ENCODE measurements around the gene USH2A.

DNA sequence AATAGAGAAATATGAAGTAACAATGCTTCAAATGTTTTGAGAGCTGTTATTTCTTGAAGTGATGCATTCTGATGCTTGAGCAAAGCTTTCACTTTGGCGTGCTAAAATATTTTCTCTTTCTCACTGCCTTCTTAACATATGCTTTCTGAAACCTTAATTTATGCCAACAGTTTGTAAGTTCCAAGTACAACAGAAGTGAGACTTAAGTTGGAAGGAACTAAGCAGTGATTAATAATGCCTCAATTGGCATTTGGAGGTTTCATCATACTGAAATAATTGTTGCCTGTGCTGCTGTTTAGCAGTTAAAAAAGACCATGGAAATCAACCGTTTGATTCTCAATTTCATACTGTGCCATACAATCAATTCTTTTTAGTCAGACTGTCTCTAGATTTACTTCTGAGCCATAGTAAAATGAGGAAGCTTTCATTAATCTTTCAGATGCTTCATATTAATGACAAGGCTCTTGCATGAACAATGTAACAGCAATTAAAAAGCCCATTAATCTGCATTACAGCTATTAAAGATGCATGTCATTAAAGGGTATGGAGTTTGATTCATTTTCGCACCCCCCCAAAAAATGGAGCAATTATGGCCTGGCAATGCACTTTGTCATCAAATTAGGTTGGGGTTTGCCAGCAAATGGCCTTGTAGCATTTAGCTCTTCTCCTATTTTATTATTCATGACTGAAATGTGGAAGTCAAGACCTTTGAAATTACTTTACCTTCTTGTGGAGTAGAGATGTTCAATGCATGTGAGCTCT is 375.3 kb downstream of the USH2A start:
- TF ChIP-seq, protein P1, sequence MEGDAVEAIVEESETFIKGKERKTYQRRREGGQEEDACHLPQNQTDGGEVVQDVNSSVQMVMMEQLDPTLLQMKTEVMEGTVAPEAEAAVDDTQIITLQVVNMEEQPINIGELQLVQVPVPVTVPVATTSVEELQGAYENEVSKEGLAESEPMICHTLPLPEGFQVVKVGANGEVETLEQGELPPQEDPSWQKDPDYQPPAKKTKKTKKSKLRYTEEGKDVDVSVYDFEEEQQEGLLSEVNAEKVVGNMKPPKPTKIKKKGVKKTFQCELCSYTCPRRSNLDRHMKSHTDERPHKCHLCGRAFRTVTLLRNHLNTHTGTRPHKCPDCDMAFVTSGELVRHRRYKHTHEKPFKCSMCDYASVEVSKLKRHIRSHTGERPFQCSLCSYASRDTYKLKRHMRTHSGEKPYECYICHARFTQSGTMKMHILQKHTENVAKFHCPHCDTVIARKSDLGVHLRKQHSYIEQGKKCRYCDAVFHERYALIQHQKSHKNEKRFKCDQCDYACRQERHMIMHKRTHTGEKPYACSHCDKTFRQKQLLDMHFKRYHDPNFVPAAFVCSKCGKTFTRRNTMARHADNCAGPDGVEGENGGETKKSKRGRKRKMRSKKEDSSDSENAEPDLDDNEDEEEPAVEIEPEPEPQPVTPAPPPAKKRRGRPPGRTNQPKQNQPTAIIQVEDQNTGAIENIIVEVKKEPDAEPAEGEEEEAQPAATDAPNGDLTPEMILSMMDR (IDR thresholded peaks at IDR 0.05; ENCODE audit: poor library complexity, severe bottlenecking): no peak
- TF ChIP-seq MXI1 (conservative IDR thresholded peaks at IDR 0.05; ENCODE audit: poor library complexity, severe bottlenecking): no peak
- TF ChIP-seq, protein P2, sequence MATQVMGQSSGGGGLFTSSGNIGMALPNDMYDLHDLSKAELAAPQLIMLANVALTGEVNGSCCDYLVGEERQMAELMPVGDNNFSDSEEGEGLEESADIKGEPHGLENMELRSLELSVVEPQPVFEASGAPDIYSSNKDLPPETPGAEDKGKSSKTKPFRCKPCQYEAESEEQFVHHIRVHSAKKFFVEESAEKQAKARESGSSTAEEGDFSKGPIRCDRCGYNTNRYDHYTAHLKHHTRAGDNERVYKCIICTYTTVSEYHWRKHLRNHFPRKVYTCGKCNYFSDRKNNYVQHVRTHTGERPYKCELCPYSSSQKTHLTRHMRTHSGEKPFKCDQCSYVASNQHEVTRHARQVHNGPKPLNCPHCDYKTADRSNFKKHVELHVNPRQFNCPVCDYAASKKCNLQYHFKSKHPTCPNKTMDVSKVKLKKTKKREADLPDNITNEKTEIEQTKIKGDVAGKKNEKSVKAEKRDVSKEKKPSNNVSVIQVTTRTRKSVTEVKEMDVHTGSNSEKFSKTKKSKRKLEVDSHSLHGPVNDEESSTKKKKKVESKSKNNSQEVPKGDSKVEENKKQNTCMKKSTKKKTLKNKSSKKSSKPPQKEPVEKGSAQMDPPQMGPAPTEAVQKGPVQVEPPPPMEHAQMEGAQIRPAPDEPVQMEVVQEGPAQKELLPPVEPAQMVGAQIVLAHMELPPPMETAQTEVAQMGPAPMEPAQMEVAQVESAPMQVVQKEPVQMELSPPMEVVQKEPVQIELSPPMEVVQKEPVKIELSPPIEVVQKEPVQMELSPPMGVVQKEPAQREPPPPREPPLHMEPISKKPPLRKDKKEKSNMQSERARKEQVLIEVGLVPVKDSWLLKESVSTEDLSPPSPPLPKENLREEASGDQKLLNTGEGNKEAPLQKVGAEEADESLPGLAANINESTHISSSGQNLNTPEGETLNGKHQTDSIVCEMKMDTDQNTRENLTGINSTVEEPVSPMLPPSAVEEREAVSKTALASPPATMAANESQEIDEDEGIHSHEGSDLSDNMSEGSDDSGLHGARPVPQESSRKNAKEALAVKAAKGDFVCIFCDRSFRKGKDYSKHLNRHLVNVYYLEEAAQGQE (IDR thresholded peaks at IDR 0.05; ENCODE audit: borderline replicate concordance): no peak
- TF ChIP-seq EP300 (conservative IDR thresholded peaks at IDR 0.05; ENCODE audit: poor library complexity, severe bottlenecking): no peak
- TF ChIP-seq RAD21 (conservative IDR thresholded peaks at IDR 0.05): no peak
- TF ChIP-seq TAF1 (IDR thresholded peaks at IDR 0.05; ENCODE audit: low read depth): no peak
